Effector memory CD4-positive, alpha-beta T cell (primary cell): ENCODE data around the gene ST14.
"Not testable (repeated sequence)": the region's sequence is repeated elsewhere in the genome, so short reads cannot be mapped to it uniquely, and the experiment has no call there.

Experiments used
- DNase-seq, 3 donors: peaks; one replicate each; pipeline ENCODE4 v3.0.0-alpha.2; 2020
- H3K27ac ChIP-seq: 2 replicates; pipeline ENCODE4 v1.7.0; 2013; ENCODE audit warnings: mild to moderate bottlenecking, low read length, moderate library complexity; ENCODE audit not compliant: insufficient read depth, poor library complexity, severe bottlenecking
- H3K27me3 ChIP-seq: replicated peaks from 2 replicates; pipeline ENCODE4 v1.7.0; 2013; ENCODE audit warnings: mild to moderate bottlenecking, low read length; ENCODE audit not compliant: insufficient read depth, control insufficient read depth, poor library complexity, severe bottlenecking
- H3K36me3 ChIP-seq: 2 replicates; pipeline ENCODE4 v1.7.0; 2013; ENCODE audit warnings: mild to moderate bottlenecking, low read length, moderate library complexity; ENCODE audit not compliant: control insufficient read depth, insufficient read depth
- H3K4me1 ChIP-seq: 2 replicates; pipeline ENCODE4 v1.7.0; 2013; ENCODE audit warnings: low read length, mild to moderate bottlenecking; ENCODE audit not compliant: control insufficient read depth, insufficient read depth, poor library complexity, severe bottlenecking
- H3K4me3 ChIP-seq: 2 replicates; pipeline ENCODE4 v1.7.0; 2013; ENCODE audit warnings: low read length, low read depth, mild to moderate bottlenecking; ENCODE audit not compliant: insufficient read depth, poor library complexity, severe bottlenecking
- H3K9me3 ChIP-seq: 2 replicates; pipeline ENCODE4 v1.7.0; 2013; ENCODE audit warnings: mild to moderate bottlenecking, low read length, moderate library complexity; ENCODE audit not compliant: control insufficient read depth

Gene ST14

DNA sequence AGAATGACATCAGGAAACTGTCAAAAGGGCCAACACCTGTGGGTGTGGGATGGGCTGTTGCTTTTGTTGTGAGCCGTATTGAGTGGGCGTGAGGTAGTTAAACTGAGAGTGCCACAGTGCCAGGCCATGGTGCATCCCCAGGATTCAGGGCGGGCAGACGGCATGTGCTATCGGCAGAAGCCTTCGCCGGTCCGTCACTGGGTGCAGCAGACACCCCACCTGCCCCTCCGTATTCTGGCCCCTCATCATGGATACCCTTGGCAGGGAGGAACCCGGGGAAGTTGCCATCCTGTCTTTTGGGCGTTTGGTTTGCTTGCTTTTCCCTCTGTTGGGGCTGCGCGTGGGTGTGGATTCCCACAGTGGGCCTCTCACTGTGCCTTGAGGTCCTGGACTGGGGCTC is 27.5 kb downstream of the ST14 start:
- no peaks in the 10 kb centered on the region for H3K9me3 ChIP-seq
- no peak overlapping the region for H3K4me3 ChIP-seq
- no peak overlapping the region for H3K27ac ChIP-seq
- H3K36me3 ChIP-seq, result no peaks in the 10 kb centered on the region
- DNase-seq, result no peak
- no peaks in the 10 kb centered on the region for H3K4me1 ChIP-seq
- H3K27me3 ChIP-seq, result no peaks in the 10 kb centered on the region

DNA sequence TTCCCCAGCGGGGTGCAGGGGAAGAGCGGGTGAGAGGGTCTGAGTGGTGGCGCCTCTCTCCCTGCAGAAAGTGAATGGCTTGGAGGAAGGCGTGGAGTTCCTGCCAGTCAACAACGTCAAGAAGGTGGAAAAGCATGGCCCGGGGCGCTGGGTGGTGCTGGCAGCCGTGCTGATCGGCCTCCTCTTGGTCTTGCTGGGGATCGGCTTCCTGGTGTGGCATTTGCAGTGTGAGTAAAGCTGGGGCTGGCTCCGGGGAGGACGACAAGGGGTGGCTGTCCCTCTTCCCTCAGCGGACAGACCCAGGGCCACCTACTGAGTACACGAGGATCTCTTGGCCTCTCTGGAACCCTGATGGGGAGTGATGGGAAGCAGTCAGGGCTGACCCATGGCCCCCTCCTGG is 28.5 kb downstream of the ST14 start:
- H3K27ac ChIP-seq, result no peak overlapping the region
- no peaks in the 10 kb centered on the region for H3K4me1 ChIP-seq
- H3K27me3 ChIP-seq, result no peaks in the 10 kb centered on the region
- no peaks in the 10 kb centered on the region for H3K36me3 ChIP-seq
- no peaks in the 10 kb centered on the region for H3K9me3 ChIP-seq
- no peak overlapping the region for H3K4me3 ChIP-seq
- no peak for DNase-seq

DNA sequence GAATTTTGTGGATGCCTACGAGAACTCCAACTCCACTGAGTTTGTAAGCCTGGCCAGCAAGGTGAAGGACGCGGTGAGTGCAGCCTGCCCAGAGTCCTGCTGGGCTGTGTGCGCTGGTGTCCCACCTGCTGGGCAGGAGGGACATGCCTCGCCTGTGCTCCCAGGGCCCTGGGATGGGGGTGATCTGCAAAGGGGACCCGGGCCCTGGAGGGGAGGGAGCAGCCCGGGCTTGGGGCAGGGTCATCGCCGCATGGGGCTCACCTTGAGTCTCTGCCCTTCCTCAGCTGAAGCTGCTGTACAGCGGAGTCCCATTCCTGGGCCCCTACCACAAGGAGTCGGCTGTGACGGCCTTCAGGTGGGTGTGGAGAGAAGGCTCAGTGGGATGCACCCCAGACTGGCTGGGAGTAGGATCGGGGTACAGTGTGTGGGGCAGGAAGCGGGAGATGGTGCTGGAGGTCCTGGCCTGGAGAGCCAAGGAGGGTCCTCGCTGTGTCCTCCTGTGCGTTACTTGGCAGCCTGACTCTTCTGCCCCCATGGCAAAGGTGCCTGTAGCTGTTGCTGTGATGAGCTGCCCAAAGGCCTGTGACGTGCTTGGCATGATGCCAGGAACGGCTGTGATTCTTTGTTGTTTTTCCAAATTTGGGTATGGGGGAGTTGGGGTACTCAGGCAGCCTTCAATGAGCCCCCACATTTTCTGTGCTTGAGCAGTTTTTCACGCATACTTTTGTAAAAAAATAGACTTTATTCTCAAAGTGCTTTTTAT is 29.2 kb downstream of the ST14 start:
- no peaks in the 10 kb centered on the region for H3K4me1 ChIP-seq
- H3K27ac ChIP-seq, result no peak overlapping the region
- H3K4me3 ChIP-seq, result no peak overlapping the region
- no peak for DNase-seq
- H3K27me3 ChIP-seq, result no peaks in the 10 kb centered on the region
- no peaks in the 10 kb centered on the region for H3K9me3 ChIP-seq
- H3K36me3 ChIP-seq, result no peaks in the 10 kb centered on the region

- H3K36me3 ChIP-seq, result no peaks in the 10 kb centered on the region
- no peak overlapping the region for H3K27ac ChIP-seq
- H3K4me1 ChIP-seq, result no peaks in the 10 kb centered on the region
- H3K4me3 ChIP-seq, result no peak overlapping the region
- no peak for DNase-seq
- H3K9me3 ChIP-seq, result no peaks in the 10 kb centered on the region
- H3K27me3 ChIP-seq, result no peaks in the 10 kb centered on the region
Measured at GRCh38 chr11:130189492-130190210, 30.1 kb downstream of the ST14 start.

DNA sequence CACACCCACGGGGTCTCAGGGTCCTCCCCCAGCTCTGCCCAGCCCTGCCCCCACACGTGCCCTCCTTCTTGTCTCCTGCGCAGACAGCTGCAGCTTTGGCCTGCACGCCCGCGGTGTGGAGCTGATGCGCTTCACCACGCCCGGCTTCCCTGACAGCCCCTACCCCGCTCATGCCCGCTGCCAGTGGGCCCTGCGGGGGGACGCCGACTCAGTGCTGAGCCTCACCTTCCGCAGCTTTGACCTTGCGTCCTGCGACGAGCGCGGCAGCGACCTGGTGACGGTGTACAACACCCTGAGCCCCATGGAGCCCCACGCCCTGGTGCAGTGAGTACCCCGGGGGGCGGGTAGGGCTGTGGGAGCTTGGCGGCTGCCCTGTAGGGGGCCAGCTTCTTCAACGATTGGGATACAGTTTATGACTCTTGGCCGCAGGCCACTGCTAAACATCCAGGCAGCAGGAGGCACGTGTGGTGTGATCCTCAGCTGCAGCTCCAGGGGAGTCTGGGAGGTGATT is 30.8 kb downstream of the ST14 start:
- Histone ChIP-seq H3K4me1 (no peaks in the 10 kb centered on the region), H3K27me3 (no peaks in the 10 kb centered on the region), H3K27ac (no peak overlapping the region), H3K9me3 (no peaks in the 10 kb centered on the region), H3K4me3 (no peak overlapping the region), H3K36me3 (no peaks in the 10 kb centered on the region)
- no peak for DNase-seq

- Histone ChIP-seq H3K4me1 (no peaks in the 10 kb centered on the region), H3K27ac (no peak overlapping the region), H3K4me3 (no peak overlapping the region), H3K9me3 (no peaks in the 10 kb centered on the region), H3K27me3 (no peaks in the 10 kb centered on the region), H3K36me3 (no peaks in the 10 kb centered on the region)
- DNase-seq, result no peak
Measured at GRCh38 chr11:130191896-130192295, 32.3 kb downstream of the ST14 start.

DNA sequence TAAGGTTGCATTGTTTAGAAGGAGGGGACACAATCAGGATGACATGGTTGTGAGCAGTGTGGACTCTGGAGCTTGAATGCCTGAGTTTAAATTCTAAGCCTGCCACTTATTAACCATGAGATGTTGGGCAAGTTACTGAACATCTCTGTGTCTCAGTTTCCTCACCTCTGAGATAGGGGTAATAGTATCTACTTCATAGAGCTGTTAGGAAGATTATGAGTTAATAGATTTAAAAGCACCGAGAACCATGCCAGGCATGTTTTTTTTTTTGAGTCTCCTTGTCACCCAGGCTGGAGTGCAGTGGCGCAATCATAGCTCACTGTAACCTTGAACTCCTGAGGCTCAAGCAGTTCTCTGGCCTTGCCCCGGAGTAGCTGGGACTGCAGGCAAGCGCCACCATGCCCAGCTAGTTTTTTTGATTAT is 33.3 kb downstream of the ST14 start:
- no peaks in the 10 kb centered on the region for H3K36me3 ChIP-seq
- H3K27me3 ChIP-seq, result no peaks in the 10 kb centered on the region
- no peak for DNase-seq
- no peaks in the 10 kb centered on the region for H3K4me1 ChIP-seq
- H3K27ac ChIP-seq, result no peak overlapping the region
- no peaks in the 10 kb centered on the region for H3K9me3 ChIP-seq
- H3K4me3 ChIP-seq, result no peak overlapping the region

DNA sequence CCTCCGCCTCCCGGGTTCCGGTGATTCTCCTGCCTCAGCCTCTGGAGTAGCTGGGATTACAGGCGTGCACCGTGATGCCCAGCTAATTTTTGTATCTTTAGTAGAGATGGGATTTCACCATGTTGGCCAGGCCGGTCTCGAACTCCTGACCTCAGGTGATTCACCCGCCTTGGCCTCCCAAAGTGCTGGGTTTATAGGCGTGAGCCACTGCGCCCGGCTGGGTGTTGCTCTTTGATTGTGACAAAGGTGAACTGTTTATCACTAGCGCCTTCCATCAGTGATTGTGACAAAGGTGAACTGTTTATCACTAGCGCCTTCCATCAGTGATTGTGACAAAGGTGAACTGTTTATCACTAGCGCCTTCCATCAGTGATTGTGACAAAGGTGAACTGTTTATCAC is 34.0 kb downstream of the ST14 start:
- not testable (repeated sequence) for H3K9me3 ChIP-seq, H3K4me1 ChIP-seq, H3K27ac ChIP-seq, H3K36me3 ChIP-seq, H3K27me3 ChIP-seq, H3K4me3 ChIP-seq, DNase-seq

DNA sequence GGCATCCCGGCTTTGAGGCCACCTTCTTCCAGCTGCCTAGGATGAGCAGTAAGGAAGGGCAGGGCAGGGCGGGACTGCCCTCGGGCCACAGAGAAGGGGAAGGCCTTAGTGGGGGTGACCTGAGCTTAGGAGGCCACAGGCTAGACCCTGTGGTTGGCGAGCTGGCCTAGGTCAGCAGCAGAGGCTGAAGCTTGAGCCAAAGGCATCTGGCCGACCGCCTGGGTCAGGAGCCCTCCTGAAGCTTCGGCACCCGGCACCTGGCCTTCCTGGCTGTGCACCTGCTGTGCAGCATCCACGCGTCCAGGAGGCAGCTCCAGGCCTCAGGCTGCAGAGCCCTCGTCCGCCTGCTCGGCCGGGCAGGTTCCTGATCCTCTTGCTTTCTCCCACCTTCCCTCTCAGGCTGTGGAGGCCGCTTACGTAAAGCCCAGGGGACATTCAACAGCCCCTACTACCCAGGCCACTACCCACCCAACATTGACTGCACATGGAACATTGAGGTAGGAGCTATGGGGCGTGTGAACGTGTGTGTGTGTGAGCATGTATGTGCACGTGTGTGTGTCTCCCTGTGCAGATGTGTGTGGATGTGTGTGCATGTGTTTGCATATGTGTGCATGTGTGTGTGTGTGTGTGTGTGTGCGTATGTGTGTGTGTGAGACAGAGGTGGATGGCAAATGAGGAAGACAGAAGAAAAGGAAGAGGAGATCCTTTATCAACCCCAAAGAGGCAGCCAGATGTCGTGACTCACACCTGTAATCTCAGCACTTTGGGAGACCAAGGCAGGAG is 34.9 kb downstream of the ST14 start:
- H3K4me3 ChIP-seq, result no peak overlapping the region
- H3K27ac ChIP-seq, result no peak overlapping the region
- no peaks in the 10 kb centered on the region for H3K36me3 ChIP-seq
- no peaks in the 10 kb centered on the region for H3K9me3 ChIP-seq
- no peaks in the 10 kb centered on the region for H3K4me1 ChIP-seq
- H3K27me3 ChIP-seq, result no peaks in the 10 kb centered on the region
- DNase-seq, result no peak
